Measurements from ENCODE around the gene ATOSB.
A peak's percentile ranks its signal among the peaks of the same experiment; 100 is the strongest.

ATOSB gene

GRCh38 chr9:35110327-35110761, 5.3 kb downstream of the ATOSB start:
- ChIA-PET POLR2A (interaction anchor here (1.3 to 2.5 kb wide), 4 partner anchors 8 to 52 kb away, joined by 3 to 23 read pairs (median 11); partner anchors contain the start of genes PIGO, STOML2, UNC13B and VCP), CTCF (interaction anchor here (0.7 to 1.3 kb wide), 5 partner anchors 8 to 444 kb away, joined by 3 to 8 read pairs (median 4); partner anchors contain the start of genes PIGO and STOML2)
- Histone ChIP-seq H3K27ac (ENCODE audit: extremely low read depth, low read depth, low read length) (no peak overlapping the region), H3K4me3 (ENCODE audit: low read depth, low read length) (no peak overlapping the region), H3K4me1 (ENCODE audit: control insufficient read depth, insufficient read depth, low read length) (peaks cover 13% of the 10 kb centered on the region), H3K9me3 (ENCODE audit: control insufficient read depth, insufficient read depth, low read depth, low read length) (no peaks in the 10 kb centered on the region), H3K36me3 (ENCODE audit: control insufficient read depth in 2 of 2, insufficient read depth in 1 of 2, low read length in 2 of 2) (peaks cover 0 to 32% of the 10 kb centered on the region in 2 experiments; a peak in 1 of 3 replicates)
- TF ChIP-seq ZNF76 (tag by site-specific recombination; IDR thresholded peaks at IDR 0.05; ENCODE audit: borderline replicate concordance, low read depth) (peak; percentile 41; the same call in 1 of the 2 replicates), ZNF660 (tag by site-specific recombination; IDR thresholded peaks at IDR 0.05) (no peak)
- TF ChIP-seq, protein P1, sequence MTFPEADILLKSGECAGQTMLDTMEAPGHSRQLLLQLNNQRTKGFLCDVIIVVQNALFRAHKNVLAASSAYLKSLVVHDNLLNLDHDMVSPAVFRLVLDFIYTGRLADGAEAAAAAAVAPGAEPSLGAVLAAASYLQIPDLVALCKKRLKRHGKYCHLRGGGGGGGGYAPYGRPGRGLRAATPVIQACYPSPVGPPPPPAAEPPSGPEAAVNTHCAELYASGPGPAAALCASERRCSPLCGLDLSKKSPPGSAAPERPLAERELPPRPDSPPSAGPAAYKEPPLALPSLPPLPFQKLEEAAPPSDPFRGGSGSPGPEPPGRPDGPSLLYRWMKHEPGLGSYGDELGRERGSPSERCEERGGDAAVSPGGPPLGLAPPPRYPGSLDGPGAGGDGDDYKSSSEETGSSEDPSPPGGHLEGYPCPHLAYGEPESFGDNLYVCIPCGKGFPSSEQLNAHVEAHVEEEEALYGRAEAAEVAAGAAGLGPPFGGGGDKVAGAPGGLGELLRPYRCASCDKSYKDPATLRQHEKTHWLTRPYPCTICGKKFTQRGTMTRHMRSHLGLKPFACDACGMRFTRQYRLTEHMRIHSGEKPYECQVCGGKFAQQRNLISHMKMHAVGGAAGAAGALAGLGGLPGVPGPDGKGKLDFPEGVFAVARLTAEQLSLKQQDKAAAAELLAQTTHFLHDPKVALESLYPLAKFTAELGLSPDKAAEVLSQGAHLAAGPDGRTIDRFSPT (tag by site-specific recombination; IDR thresholded peaks at IDR 0.05): 0 out of 2 replicates have a peak, but pooled peaks have one; percentile 53

- POLR2A ChIA-PET: interaction anchor here (0.6 kb wide), 1 partner anchor 42 kb away, joined by 3 read pairs; no protein-coding TSS in a partner anchor
- H3K27ac ChIP-seq (ENCODE audit: extremely low read depth, low read depth, low read length): no peak overlapping the region
- TF ChIP-seq ZNF610 (tag by site-specific recombination; IDR thresholded peaks at IDR 0.05; ENCODE audit: borderline replicate concordance) (no peak), ZNF214 (tag by site-specific recombination; IDR thresholded peaks at IDR 0.05; ENCODE audit: borderline replicate concordance) (no peak), ZNF433 (tag by site-specific recombination; IDR thresholded peaks at IDR 0.05; ENCODE audit: low read depth) (no peak), ZNF155 (tag by site-specific recombination; IDR thresholded peaks at IDR 0.05) (no peak), SALL2 (tag by site-specific recombination; IDR thresholded peaks at IDR 0.05; ENCODE audit: borderline replicate concordance) (no peak), RBAK (tag by site-specific recombination; IDR thresholded peaks at IDR 0.05) (no peak)
- TF ChIP-seq, protein P2, sequence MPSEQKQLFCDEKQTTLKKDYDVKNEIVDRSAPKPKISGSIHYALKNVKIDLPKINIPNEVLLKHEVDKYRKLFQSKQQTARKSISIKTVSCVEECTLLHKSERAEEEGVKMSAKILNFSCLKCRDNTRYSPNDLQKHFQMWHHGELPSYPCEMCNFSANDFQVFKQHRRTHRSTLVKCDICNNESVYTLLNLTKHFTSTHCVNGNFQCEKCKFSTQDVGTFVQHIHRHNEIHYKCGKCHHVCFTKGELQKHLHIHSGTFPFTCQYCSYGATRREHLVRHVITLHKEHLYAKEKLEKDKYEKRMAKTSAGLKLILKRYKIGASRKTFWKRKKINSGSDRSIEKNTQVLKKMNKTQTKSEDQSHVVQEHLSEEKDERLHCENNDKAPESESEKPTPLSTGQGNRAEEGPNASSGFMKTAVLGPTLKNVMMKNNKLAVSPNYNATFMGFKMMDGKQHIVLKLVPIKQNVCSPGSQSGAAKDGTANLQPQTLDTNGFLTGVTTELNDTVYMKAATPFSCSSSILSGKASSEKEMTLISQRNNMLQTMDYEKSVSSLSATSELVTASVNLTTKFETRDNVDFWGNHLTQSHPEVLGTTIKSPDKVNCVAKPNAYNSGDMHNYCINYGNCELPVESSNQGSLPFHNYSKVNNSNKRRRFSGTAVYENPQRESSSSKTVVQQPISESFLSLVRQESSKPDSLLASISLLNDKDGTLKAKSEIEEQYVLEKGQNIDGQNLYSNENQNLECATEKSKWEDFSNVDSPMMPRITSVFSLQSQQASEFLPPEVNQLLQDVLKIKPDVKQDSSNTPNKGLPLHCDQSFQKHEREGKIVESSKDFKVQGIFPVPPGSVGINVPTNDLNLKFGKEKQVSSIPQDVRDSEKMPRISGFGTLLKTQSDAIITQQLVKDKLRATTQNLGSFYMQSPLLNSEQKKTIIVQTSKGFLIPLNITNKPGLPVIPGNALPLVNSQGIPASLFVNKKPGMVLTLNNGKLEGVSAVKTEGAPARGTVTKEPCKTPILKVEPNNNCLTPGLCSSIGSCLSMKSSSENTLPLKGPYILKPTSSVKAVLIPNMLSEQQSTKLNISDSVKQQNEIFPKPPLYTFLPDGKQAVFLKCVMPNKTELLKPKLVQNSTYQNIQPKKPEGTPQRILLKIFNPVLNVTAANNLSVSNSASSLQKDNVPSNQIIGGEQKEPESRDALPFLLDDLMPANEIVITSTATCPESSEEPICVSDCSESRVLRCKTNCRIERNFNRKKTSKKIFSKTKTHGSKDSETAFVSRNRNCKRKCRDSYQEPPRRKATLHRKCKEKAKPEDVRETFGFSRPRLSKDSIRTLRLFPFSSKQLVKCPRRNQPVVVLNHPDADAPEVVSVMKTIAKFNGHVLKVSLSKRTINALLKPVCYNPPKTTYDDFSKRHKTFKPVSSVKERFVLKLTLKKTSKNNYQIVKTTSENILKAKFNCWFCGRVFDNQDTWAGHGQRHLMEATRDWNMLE (tag by site-specific recombination; conservative IDR thresholded peaks at IDR 0.05; ENCODE audit: low read depth): no peak
- CTCF ChIA-PET: interaction anchor here (0.7 to 1.5 kb wide), 2 partner anchors 12 to 30 kb away, joined by 4 to 5 read pairs; partner anchors contain the start of gene PIGO
- no peak overlapping the region for H3K4me3 ChIP-seq (ENCODE audit: low read depth, low read length)
- peaks cover 4% of the 10 kb centered on the region for H3K4me1 ChIP-seq (ENCODE audit: control insufficient read depth, insufficient read depth, low read length)
- peaks cover 0 to 40% of the 10 kb centered on the region in 2 experiments; a peak in 1 of 3 replicates for H3K36me3 ChIP-seq (ENCODE audit: control insufficient read depth in 2 of 2, insufficient read depth in 1 of 2, low read length in 2 of 2)
- no peaks in the 10 kb centered on the region for H3K9me3 ChIP-seq (ENCODE audit: control insufficient read depth, insufficient read depth, low read depth, low read length)
Observed at GRCh38 chr9:35108946-35109575, 6.6 kb downstream of the ATOSB start.

DNA sequence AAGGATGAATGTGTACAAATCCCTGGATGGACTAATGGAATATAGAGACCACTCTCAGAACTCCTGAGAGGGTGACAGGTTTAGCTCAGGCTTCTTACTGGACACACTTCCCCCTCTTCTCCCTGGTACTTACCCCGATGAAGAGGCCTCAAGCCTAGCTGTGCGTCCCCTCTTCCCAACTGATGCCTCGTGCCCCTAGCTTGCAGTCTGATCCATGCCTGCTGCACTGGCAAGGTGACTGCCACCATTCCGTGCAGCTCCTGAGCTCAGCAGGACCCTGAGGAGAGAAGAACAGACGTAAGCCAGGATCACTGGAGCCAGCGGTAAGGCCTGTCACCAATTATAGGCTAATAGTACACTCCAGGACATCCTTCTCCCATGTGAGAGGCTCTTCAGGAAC, 7.2 kb downstream of the ATOSB start:
- no peaks in the 10 kb centered on the region for H3K9me3 ChIP-seq (ENCODE audit: control insufficient read depth, insufficient read depth, low read depth, low read length)
- H3K36me3 ChIP-seq (ENCODE audit: control insufficient read depth in 2 of 2, insufficient read depth in 1 of 2, low read length in 2 of 2): peaks cover 0 to 40% of the 10 kb centered on the region in 2 experiments; a peak in 1 of 3 replicates
- ChIA-PET POLR2A (no interaction called here), CTCF (interaction anchor here (1.5 kb wide), 1 partner anchor 11 kb away, joined by 5 read pairs; the partner anchor contains the start of gene PIGO)
- no peak overlapping the region for H3K4me3 ChIP-seq (ENCODE audit: low read depth, low read length)
- no peak overlapping the region for H3K27ac ChIP-seq (ENCODE audit: extremely low read depth, low read depth, low read length)
- H3K4me1 ChIP-seq (ENCODE audit: control insufficient read depth, insufficient read depth, low read length): no peaks in the 10 kb centered on the region; the same call in 1 of the 2 replicates
- no peak for TF ChIP-seq ZIC2 (tag by site-specific recombination; IDR thresholded peaks at IDR 0.05)
- no peak for TF ChIP-seq ZNF155 (tag by site-specific recombination; IDR thresholded peaks at IDR 0.05)
- TF ChIP-seq ZNF302 (tag by site-specific recombination; IDR thresholded peaks at IDR 0.05; ENCODE audit: low read depth): no peak
- no peak for TF ChIP-seq ZNF626 (tag by site-specific recombination; IDR thresholded peaks at IDR 0.05)
- TF ChIP-seq, protein P3, sequence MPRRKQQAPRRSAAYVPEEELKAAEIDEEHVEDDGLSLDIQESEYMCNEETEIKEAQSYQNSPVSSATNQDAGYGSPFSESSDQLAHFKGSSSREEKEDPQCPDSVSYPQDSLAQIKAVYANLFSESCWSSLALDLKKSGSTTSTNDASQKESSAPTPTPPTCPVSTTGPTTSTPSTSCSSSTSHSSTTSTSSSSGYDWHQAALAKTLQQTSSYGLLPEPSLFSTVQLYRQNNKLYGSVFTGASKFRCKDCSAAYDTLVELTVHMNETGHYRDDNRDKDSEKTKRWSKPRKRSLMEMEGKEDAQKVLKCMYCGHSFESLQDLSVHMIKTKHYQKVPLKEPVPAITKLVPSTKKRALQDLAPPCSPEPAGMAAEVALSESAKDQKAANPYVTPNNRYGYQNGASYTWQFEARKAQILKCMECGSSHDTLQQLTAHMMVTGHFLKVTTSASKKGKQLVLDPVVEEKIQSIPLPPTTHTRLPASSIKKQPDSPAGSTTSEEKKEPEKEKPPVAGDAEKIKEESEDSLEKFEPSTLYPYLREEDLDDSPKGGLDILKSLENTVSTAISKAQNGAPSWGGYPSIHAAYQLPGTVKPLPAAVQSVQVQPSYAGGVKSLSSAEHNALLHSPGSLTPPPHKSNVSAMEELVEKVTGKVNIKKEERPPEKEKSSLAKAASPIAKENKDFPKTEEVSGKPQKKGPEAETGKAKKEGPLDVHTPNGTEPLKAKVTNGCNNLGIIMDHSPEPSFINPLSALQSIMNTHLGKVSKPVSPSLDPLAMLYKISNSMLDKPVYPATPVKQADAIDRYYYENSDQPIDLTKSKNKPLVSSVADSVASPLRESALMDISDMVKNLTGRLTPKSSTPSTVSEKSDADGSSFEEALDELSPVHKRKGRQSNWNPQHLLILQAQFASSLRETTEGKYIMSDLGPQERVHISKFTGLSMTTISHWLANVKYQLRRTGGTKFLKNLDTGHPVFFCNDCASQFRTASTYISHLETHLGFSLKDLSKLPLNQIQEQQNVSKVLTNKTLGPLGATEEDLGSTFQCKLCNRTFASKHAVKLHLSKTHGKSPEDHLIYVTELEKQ (tag by site-specific recombination; IDR thresholded peaks at IDR 0.05; ENCODE audit: borderline replicate concordance): no peak
